HepG2 (cell line): ENCODE measurements around the gene IL1RAP. TPM values are rescaled to one million over a fixed set of nuclear protein-coding genes. Genes with fewer than 3 reads are reported as not detected.

Experiments
- ARID3A ChIP-seq: IDR thresholded peaks from 2 replicates; pipeline ENCODE4 v1.6.1; 2012; ENCODE audit warnings: low read depth, low read length, improper control_type of control experiment
- ASH2L ChIP-seq: fragments of 300-600, 200-600 bp; sonication (generic); IDR thresholded peaks from 2 replicates; pipeline ENCODE4 v1.7.0; 2017; ENCODE audit warnings: low read depth, mild to moderate bottlenecking, moderate library complexity, mixed read lengths, low read length; ENCODE audit not compliant: insufficient read length
- CCDC6 ChIP-seq: sonication (generic); formaldehyde crosslinking; IDR thresholded peaks from 2 replicates; pipeline ENCODE4 v1.8.1; 2022; ENCODE audit warnings: mild to moderate bottlenecking, missing genetic modification reagents, moderate library complexity
- CHD4 ChIP-seq: fragments of 200-600 bp; sonication (generic); IDR thresholded peaks from 2 replicates; pipeline ENCODE4 v1.7.0; 2017; ENCODE audit warnings: mild to moderate bottlenecking, low read length, borderline replicate concordance
- FOXJ3 ChIP-seq: sonication (generic); formaldehyde crosslinking; IDR thresholded peaks from 2 replicates; pipeline ENCODE4 v1.4.0; 2020; ENCODE audit warnings: missing genetic modification reagents, mild to moderate bottlenecking, borderline replicate concordance
- FOXP1 ChIP-seq, 2 experiments: fragments of 450-650 bp in 1 of 2; IDR thresholded peaks; 2 replicates each; pipeline ENCODE4 v1.6.1; 2017 to 2018; ENCODE audit warnings: antibody characterized with exemption in 1 of 2
- HOMEZ ChIP-seq: IDR thresholded peaks from 2 replicates; pipeline ENCODE4 v1.6.1; 2016; ENCODE audit warnings: low read depth
- ISL2 ChIP-seq: sonication (generic); formaldehyde crosslinking; IDR thresholded peaks from 2 replicates; pipeline ENCODE4 v1.5.0; 2020; ENCODE audit warnings: missing genetic modification reagents
- MXI1 ChIP-seq: IDR thresholded peaks from 3 replicates; pipeline ENCODE4 v1.6.1; 2012; ENCODE audit warnings: low read depth, low read length, inconsistent platforms, borderline replicate concordance
- RFX1 ChIP-seq: fragments of 450-650 bp; IDR thresholded peaks from 2 replicates; pipeline ENCODE4 v1.6.1; 2017
- SAP130 ChIP-seq: IDR thresholded peaks from 2 replicates; pipeline ENCODE4 v1.6.1; 2016; ENCODE audit warnings: low read depth
- SOX13 ChIP-seq, 3 experiments: fragments of 450-650 bp in 1 of 3; sonication (generic) in 1 of 3; formaldehyde crosslinking in 1 of 3; IDR thresholded peaks in 2 of 3; conservative IDR thresholded peaks in 1 of 3; 2 replicates each; pipeline versions ENCODE4 v1.5.0 to v1.6.1; 2016 to 2020; ENCODE audit warnings: antibody characterized with exemption in 1 of 3, mild to moderate bottlenecking in 1 of 3, missing compliant biosample characterization in 1 of 3, missing genetic modification reagents in 1 of 3, moderate library complexity in 1 of 3
- SP140L ChIP-seq: sonication (generic); formaldehyde crosslinking; IDR thresholded peaks from 2 replicates; pipeline ENCODE4 v1.4.0; 2020; ENCODE audit warnings: missing genetic modification reagents, borderline replicate concordance
- YEATS2 ChIP-seq: sonication (generic); formaldehyde crosslinking; IDR thresholded peaks from 2 replicates; pipeline ENCODE4 v1.4.0; 2020; ENCODE audit warnings: missing genetic modification reagents, borderline replicate concordance
- ZBTB4 ChIP-seq: sonication (generic); formaldehyde crosslinking; IDR thresholded peaks from 2 replicates; pipeline ENCODE4 v1.4.0; 2020; ENCODE audit warnings: missing genetic modification reagents, mild to moderate bottlenecking, borderline replicate concordance
- ZNF644 ChIP-seq: IDR thresholded peaks from 2 replicates; pipeline ENCODE4 v1.6.1; 2016; ENCODE audit warnings: low read depth
- polyA plus RNA-seq, 8 experiments: library from polyadenylated mRNA; depleted of rRNA in 3 of 8; stranded (reverse) in 7 of 8; unstranded in 1 of 8; fragments of >200 nt; fragmentation: Illumina TruSeq in 4 of 8; extraction: Trizol in 4 of 8; gene quantifications; 2 replicates each; pipeline versions ENCODE4 v1.2.1 to v1.2.3, GENCODE V29; 2011 to 2016; ENCODE audit warnings: low read depth in 4 of 8, missing spikeins in 1 of 8, mixed read lengths in 1 of 8; ENCODE audit not compliant: insufficient read depth in 1 of 8
- total RNA-seq, 5 experiments: library from RNA; depleted of rRNA; stranded (reverse); fragments of >200 nt; fragmentation: Illumina TruSeq; extraction: Trizol; gene quantifications; 2 replicates each; pipeline ENCODE4 v1.2.3, GENCODE V29; 2016; ENCODE audit warnings: low read depth in 1 of 5
- TF ChIP-seq, protein P1 (sequence below): sonication (generic); formaldehyde crosslinking; conservative IDR thresholded peaks from 2 replicates; pipeline ENCODE4 v1.4.0; 2020; ENCODE audit warnings: mild to moderate bottlenecking, missing genetic modification reagents, moderate library complexity

The IL1RAP gene
- total and polyA plus RNA-seq, 2 of the 13 experiments (the other 11 are each of a cell fraction or from before 2014, with no cell fraction given) = 18.3 to 54.9 TPM

DNA sequence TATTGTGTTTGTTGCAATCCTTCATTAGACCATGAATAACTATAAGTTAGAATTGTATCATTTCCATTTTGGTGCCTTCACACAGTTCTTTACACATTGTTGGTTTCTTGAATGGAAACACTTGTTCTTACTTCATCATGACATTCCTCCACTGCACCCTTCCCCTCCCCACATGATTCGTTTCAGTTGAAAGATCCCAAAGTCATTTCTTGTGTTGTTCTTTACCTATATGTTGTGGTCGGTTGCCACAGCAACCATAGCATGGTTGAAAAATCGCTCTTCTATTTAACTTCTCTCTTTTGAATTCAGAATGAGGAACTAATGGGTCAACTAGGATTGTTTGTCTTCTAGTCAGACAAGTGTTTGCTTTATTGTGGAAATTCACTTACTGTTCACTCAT, 103.3 kb downstream of the IL1RAP start (continued):
- no peak for TF ChIP-seq SOX13 (IDR thresholded peaks at IDR 0.05)
- TF ChIP-seq SOX13 (CRISPR knock-in tag; conservative IDR thresholded peaks at IDR 0.05 in 1 of 2, IDR thresholded peaks at IDR 0.05 in 1 of 2) = peak in 1 of 2 experiments; percentile 53; a peak in 2 of 4 replicates
- peak; percentile 64; the same call in 1 of the 2 replicates for TF ChIP-seq FOXP1 (IDR thresholded peaks at IDR 0.05)
- 0 out of 2 replicates have a peak, but pooled peaks have one; percentile 25 for TF ChIP-seq FOXP1 (CRISPR knock-in tag; IDR thresholded peaks at IDR 0.05)
- peak; percentile 71; the same call in 1 of the 2 replicates for TF ChIP-seq CHD4
- TF ChIP-seq CCDC6 (CRISPR knock-in tag) = no peak
- peak; percentile 57; the same call in 1 of the 2 replicates for TF ChIP-seq ZNF644 (CRISPR knock-in tag)
- TF ChIP-seq FOXJ3 (CRISPR knock-in tag) = peak; percentile 57; the same call in 1 of the 2 replicates
- TF ChIP-seq, protein P1, sequence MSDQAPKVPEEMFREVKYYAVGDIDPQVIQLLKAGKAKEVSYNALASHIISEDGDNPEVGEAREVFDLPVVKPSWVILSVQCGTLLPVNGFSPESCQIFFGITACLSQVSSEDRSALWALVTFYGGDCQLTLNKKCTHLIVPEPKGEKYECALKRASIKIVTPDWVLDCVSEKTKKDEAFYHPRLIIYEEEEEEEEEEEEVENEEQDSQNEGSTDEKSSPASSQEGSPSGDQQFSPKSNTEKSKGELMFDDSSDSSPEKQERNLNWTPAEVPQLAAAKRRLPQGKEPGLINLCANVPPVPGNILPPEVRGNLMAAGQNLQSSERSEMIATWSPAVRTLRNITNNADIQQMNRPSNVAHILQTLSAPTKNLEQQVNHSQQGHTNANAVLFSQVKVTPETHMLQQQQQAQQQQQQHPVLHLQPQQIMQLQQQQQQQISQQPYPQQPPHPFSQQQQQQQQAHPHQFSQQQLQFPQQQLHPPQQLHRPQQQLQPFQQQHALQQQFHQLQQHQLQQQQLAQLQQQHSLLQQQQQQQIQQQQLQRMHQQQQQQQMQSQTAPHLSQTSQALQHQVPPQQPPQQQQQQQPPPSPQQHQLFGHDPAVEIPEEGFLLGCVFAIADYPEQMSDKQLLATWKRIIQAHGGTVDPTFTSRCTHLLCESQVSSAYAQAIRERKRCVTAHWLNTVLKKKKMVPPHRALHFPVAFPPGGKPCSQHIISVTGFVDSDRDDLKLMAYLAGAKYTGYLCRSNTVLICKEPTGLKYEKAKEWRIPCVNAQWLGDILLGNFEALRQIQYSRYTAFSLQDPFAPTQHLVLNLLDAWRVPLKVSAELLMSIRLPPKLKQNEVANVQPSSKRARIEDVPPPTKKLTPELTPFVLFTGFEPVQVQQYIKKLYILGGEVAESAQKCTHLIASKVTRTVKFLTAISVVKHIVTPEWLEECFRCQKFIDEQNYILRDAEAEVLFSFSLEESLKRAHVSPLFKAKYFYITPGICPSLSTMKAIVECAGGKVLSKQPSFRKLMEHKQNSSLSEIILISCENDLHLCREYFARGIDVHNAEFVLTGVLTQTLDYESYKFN (CRISPR knock-in tag) = peak; percentile 36
- TF ChIP-seq ARID3A = peak; percentile 78
- TF ChIP-seq HOMEZ (CRISPR knock-in tag) = peak; percentile 53
- peak; percentile 68 for TF ChIP-seq SAP130 (CRISPR knock-in tag)
- peak; percentile 84 for TF ChIP-seq RFX1
- TF ChIP-seq MXI1 = peak; percentile 52; the same call in 1 of the 3 replicates
- TF ChIP-seq SP140L (CRISPR knock-in tag) = no peak
- TF ChIP-seq ISL2 = 0 out of 2 replicates have a peak, but pooled peaks have one; percentile 59
- no peak for TF ChIP-seq YEATS2 (CRISPR knock-in tag)
- TF ChIP-seq ZBTB4 = no peak
- TF ChIP-seq ASH2L = peak; percentile 27
